ENCODE measurements around the gene OGFOD2. TPM values are rescaled to one million over a fixed set of nuclear protein-coding genes. Genes with fewer than 3 reads are reported as not detected.

Gene OGFOD2
- total RNA-seq, 1 donor from 2014 or later = 18.1 TPM

DNA sequence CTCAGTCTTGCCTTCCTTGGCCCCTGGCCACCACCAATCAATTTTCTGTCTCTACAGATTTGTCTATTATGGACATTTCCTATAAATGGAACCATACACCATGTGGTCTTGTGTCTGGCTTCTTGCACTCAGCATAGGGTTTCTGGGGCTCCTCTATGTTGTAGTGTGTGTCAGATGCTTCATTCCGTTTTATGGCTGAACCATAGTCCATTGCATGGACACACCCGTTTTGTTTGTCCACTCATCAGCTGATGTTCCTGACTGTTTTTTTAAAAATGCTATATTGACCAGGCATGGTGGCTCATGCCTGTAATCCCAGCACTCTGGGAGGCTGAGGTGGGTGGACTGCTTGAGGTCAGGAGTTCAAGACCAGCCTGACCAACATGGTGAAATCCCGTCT lies 26.4 kb downstream of the OGFOD2 start:
- H3K4me1 Mint-ChIP-seq = no peaks in the 10 kb centered on the region
- no peak for DNase-seq (ENCODE audit: low read depth, low spot score)
- no peak overlapping the region for H3K27ac Mint-ChIP-seq (ENCODE audit: unreplicated experiment)
- H3K36me3 Mint-ChIP-seq (ENCODE audit: low read depth) = no peaks in the 10 kb centered on the region
- no peaks in the 10 kb centered on the region for H3K27me3 Mint-ChIP-seq (ENCODE audit: low read depth)
- TF ChIP-seq, protein P1, sequence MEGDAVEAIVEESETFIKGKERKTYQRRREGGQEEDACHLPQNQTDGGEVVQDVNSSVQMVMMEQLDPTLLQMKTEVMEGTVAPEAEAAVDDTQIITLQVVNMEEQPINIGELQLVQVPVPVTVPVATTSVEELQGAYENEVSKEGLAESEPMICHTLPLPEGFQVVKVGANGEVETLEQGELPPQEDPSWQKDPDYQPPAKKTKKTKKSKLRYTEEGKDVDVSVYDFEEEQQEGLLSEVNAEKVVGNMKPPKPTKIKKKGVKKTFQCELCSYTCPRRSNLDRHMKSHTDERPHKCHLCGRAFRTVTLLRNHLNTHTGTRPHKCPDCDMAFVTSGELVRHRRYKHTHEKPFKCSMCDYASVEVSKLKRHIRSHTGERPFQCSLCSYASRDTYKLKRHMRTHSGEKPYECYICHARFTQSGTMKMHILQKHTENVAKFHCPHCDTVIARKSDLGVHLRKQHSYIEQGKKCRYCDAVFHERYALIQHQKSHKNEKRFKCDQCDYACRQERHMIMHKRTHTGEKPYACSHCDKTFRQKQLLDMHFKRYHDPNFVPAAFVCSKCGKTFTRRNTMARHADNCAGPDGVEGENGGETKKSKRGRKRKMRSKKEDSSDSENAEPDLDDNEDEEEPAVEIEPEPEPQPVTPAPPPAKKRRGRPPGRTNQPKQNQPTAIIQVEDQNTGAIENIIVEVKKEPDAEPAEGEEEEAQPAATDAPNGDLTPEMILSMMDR (conservative IDR thresholded peaks at IDR 0.05) = no peak
- H3K4me3 Mint-ChIP-seq = no peak overlapping the region
- no peaks in the 10 kb centered on the region for H3K9me3 Mint-ChIP-seq

GRCh38 chr12:123003257-123003656 lies 28.2 kb downstream of the OGFOD2 start:
- H3K27ac Mint-ChIP-seq (ENCODE audit: unreplicated experiment) = no peak overlapping the region
- TF ChIP-seq, protein P1 (conservative IDR thresholded peaks at IDR 0.05) = no peak
- no peaks in the 10 kb centered on the region for H3K36me3 Mint-ChIP-seq (ENCODE audit: low read depth)
- H3K9me3 Mint-ChIP-seq = no peaks in the 10 kb centered on the region
- H3K4me1 Mint-ChIP-seq = no peaks in the 10 kb centered on the region
- no peaks in the 10 kb centered on the region for H3K27me3 Mint-ChIP-seq (ENCODE audit: low read depth)
- H3K4me3 Mint-ChIP-seq = no peak overlapping the region
- no peak for DNase-seq (ENCODE audit: low read depth, low spot score)

DNA sequence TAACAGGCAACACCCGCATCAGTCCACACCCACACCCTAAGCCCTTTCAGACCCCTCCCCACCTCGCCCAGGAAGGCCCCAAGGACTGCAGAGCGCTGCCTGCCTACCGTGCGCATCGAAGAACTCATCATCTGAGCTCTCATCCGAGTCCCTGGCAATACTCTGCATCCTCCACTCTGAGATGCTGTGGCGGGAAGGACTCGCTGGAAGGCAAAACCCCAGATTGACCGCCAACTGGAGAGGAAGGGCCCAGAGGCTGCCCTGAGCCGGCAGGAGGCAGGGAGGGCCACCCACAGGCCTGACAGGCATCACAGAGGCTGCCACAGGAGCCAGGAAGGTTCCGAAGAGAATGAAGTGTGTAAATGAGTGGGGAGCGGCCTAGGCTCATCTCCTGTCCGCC lies 29.2 kb downstream of the OGFOD2 start:
- Mint-ChIP-seq H3K4me3 (no peak overlapping the region), H3K9me3 (no peaks in the 10 kb centered on the region), H3K27me3 (ENCODE audit: low read depth) (no peaks in the 10 kb centered on the region), H3K4me1 (no peaks in the 10 kb centered on the region), H3K36me3 (ENCODE audit: low read depth) (no peaks in the 10 kb centered on the region), H3K27ac (ENCODE audit: unreplicated experiment) (no peak overlapping the region)
- DNase-seq (ENCODE audit: low read depth, low spot score) = no peak
- TF ChIP-seq, protein P1 (conservative IDR thresholded peaks at IDR 0.05) = no peak

DNA sequence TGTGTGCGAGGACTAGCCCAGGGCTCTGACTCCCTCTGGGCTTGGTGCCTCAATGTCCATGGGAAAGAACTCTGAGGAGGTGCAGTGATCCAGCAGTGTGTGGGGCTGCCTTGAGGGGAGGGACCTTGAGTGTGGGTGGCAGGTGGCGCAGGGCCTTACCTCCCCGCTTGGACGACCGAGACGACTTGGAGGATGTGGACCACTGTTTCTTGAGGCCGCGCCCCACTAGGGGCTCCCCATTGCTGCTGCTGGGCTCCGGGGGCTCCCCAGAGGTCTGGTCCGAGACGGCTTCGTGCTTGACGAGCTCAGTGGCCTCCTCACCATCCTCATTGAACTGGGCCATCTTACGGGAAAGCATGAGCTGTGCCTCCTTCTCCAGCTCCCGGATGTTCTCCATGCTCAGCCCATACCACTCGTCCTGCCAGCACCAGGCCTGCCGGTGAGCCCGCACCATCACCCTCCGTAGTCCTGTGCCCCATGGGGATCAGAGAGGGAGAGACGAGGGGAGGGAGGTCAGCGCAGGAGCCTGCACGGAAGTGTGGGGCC lies 30.1 kb downstream of the OGFOD2 start:
- no peak overlapping the region for H3K4me3 Mint-ChIP-seq
- H3K36me3 Mint-ChIP-seq (ENCODE audit: low read depth) = no peaks in the 10 kb centered on the region
- DNase-seq (ENCODE audit: low read depth, low spot score) = no peak
- H3K4me1 Mint-ChIP-seq = no peaks in the 10 kb centered on the region
- H3K9me3 Mint-ChIP-seq = no peaks in the 10 kb centered on the region
- TF ChIP-seq, protein P1 (conservative IDR thresholded peaks at IDR 0.05) = no peak
- H3K27me3 Mint-ChIP-seq (ENCODE audit: low read depth) = no peaks in the 10 kb centered on the region
- H3K27ac Mint-ChIP-seq (ENCODE audit: unreplicated experiment) = no peak overlapping the region

DNA sequence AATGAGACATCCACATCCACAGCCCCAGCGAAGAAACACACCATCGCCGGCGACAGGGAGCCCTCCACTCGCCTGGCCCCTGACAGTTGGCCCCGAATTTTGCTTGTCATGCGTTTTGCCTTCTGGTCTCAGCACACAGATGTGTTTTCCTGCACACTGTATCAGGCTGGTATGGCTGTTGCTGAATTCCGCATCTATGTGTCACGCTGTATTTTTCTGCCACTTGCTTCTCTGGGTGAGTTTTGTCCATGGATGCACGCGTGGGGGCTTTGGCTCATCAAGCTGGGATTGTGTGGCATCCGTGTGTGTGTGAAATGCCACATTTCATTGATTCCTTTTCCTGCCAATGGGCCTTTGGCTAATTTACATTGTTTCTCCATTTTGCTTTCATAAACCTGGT lies 31.9 kb downstream of the OGFOD2 start:
- TF ChIP-seq, protein P1 (conservative IDR thresholded peaks at IDR 0.05) = no peak
- no peak overlapping the region for H3K4me3 Mint-ChIP-seq
- no peaks in the 10 kb centered on the region for H3K36me3 Mint-ChIP-seq (ENCODE audit: low read depth)
- no peak for DNase-seq (ENCODE audit: low read depth, low spot score)
- H3K9me3 Mint-ChIP-seq = no peaks in the 10 kb centered on the region
- H3K27ac Mint-ChIP-seq (ENCODE audit: unreplicated experiment) = no peak overlapping the region
- no peaks in the 10 kb centered on the region for H3K4me1 Mint-ChIP-seq
- H3K27me3 Mint-ChIP-seq (ENCODE audit: low read depth) = no peaks in the 10 kb centered on the region
